HEK293 (cell line): ENCODE results near the gene STOX2.
A peak's percentile ranks its signal among the peaks of the same experiment; 100 is the strongest.

ENCODE experiments used
- FEZF1 ChIP-seq: fragments of 450-650 bp; formaldehyde crosslinking; IDR thresholded peaks from 2 replicates; pipeline ENCODE4 v1.5.1; 2016; ENCODE audit warnings: missing biosample characterization, missing genetic modification characterization
- KLF1 ChIP-seq: fragments of 450-650 bp; formaldehyde crosslinking; IDR thresholded peaks from 2 replicates; pipeline ENCODE4 v1.5.1; 2016; ENCODE audit warnings: missing biosample characterization, missing genetic modification characterization
- KLF7 ChIP-seq: fragments of 450-650 bp; formaldehyde crosslinking; IDR thresholded peaks from 2 replicates; pipeline ENCODE4 v1.5.1; 2016; ENCODE audit warnings: missing biosample characterization, missing genetic modification characterization, borderline replicate concordance
- KLF8 ChIP-seq: fragments of 450-650 bp; formaldehyde crosslinking; IDR thresholded peaks from 2 replicates; pipeline ENCODE4 v1.5.1; 2016; ENCODE audit warnings: missing biosample characterization, missing genetic modification characterization
- MEIS1 ChIP-seq: sonication (generic); formaldehyde crosslinking; IDR thresholded peaks from 2 replicates; pipeline ENCODE4 v1.8.1; 2022; ENCODE audit warnings: missing genetic modification reagents, mild to moderate bottlenecking, borderline replicate concordance
- SALL2 ChIP-seq: fragments of 450-650 bp; formaldehyde crosslinking; IDR thresholded peaks from 2 replicates; pipeline ENCODE4 v1.5.0; 2017; ENCODE audit warnings: missing biosample characterization, mild to moderate bottlenecking, missing genetic modification characterization, borderline replicate concordance
- ZBTB48 ChIP-seq: fragments of 450-650 bp; formaldehyde crosslinking; IDR thresholded peaks from 2 replicates; pipeline ENCODE4 v1.5.1; 2016; ENCODE audit warnings: missing biosample characterization, missing genetic modification characterization
- ZFHX2 ChIP-seq: fragments of 450-650 bp; formaldehyde crosslinking; conservative IDR thresholded peaks from 2 replicates; pipeline ENCODE4 v1.5.1; 2016; ENCODE audit warnings: missing biosample characterization, missing genetic modification characterization
- ZFP3 ChIP-seq: fragments of 450-650 bp; formaldehyde crosslinking; IDR thresholded peaks from 2 replicates; pipeline ENCODE4 v1.5.1; 2016; ENCODE audit warnings: low read depth, missing biosample characterization, missing genetic modification characterization
- ZFP69B ChIP-seq: fragments of 450-650 bp; formaldehyde crosslinking; IDR thresholded peaks from 2 replicates; pipeline ENCODE4 v1.5.1; 2016; ENCODE audit warnings: missing biosample characterization, missing genetic modification characterization
- ZNF112 ChIP-seq: fragments of 450-650 bp; formaldehyde crosslinking; IDR thresholded peaks from 2 replicates; pipeline ENCODE4 v1.5.0; 2017; ENCODE audit warnings: missing biosample characterization, missing genetic modification characterization
- ZNF174 ChIP-seq: fragments of 450-650 bp; formaldehyde crosslinking; IDR thresholded peaks from 2 replicates; pipeline ENCODE4 v1.5.0; 2017; ENCODE audit warnings: missing biosample characterization, mild to moderate bottlenecking, missing genetic modification characterization
- ZNF175 ChIP-seq: fragments of 450-650 bp; formaldehyde crosslinking; IDR thresholded peaks from 2 replicates; pipeline ENCODE4 v1.5.1; 2016; ENCODE audit warnings: missing biosample characterization, missing genetic modification characterization
- ZNF221 ChIP-seq: fragments of 450-650 bp; formaldehyde crosslinking; IDR thresholded peaks from 2 replicates; pipeline ENCODE4 v1.5.1; 2017; ENCODE audit warnings: missing biosample characterization, missing genetic modification characterization, borderline replicate concordance
- ZNF266 ChIP-seq: fragments of 450-650 bp; formaldehyde crosslinking; IDR thresholded peaks from 2 replicates; pipeline ENCODE4 v1.5.1; 2016; ENCODE audit warnings: missing biosample characterization, missing genetic modification characterization, low read depth
- ZNF366 ChIP-seq: fragments of 450-650 bp; formaldehyde crosslinking; conservative IDR thresholded peaks from 2 replicates; pipeline ENCODE4 v1.5.1; 2016; ENCODE audit warnings: missing biosample characterization, missing genetic modification characterization
- ZNF391 ChIP-seq: fragments of 450-650 bp; formaldehyde crosslinking; IDR thresholded peaks from 2 replicates; pipeline ENCODE4 v1.5.1; 2016; ENCODE audit warnings: low read depth, missing biosample characterization, missing genetic modification characterization, borderline replicate concordance
- ZNF394 ChIP-seq: fragments of 450-650 bp; formaldehyde crosslinking; IDR thresholded peaks from 2 replicates; pipeline ENCODE4 v1.5.1; 2016; ENCODE audit warnings: missing biosample characterization, missing genetic modification characterization, mild to moderate bottlenecking, moderate library complexity, borderline replicate concordance
- ZNF404 ChIP-seq: fragments of 450-650 bp; formaldehyde crosslinking; IDR thresholded peaks from 2 replicates; pipeline ENCODE4 v1.5.1; 2017; ENCODE audit warnings: missing biosample characterization, missing genetic modification characterization
- ZNF501 ChIP-seq: fragments of 450-650 bp; formaldehyde crosslinking; IDR thresholded peaks from 2 replicates; pipeline ENCODE4 v1.5.1; 2016; ENCODE audit warnings: missing biosample characterization, missing genetic modification characterization
- ZNF548 ChIP-seq: fragments of 450-650 bp; formaldehyde crosslinking; IDR thresholded peaks from 2 replicates; pipeline ENCODE4 v1.5.1; 2016; ENCODE audit warnings: missing biosample characterization, missing genetic modification characterization
- ZNF596 ChIP-seq: fragments of 450-650 bp; IDR thresholded peaks from 2 replicates; pipeline ENCODE4 v1.5.0; 2018; ENCODE audit warnings: missing biosample characterization, mild to moderate bottlenecking, missing genetic modification characterization, moderate library complexity
- ZNF600 ChIP-seq: fragments of 450-650 bp; formaldehyde crosslinking; IDR thresholded peaks from 2 replicates; pipeline ENCODE4 v1.5.1; 2016; ENCODE audit warnings: missing biosample characterization, missing genetic modification characterization
- ZNF621 ChIP-seq: fragments of 450-650 bp; formaldehyde crosslinking; IDR thresholded peaks from 2 replicates; pipeline ENCODE4 v1.5.1; 2017; ENCODE audit warnings: missing biosample characterization, missing genetic modification characterization
- ZNF658 ChIP-seq: fragments of 450-650 bp; formaldehyde crosslinking; IDR thresholded peaks from 2 replicates; pipeline ENCODE4; 2016; ENCODE audit warnings: missing biosample characterization, missing genetic modification characterization
- ZNF707 ChIP-seq: fragments of 450-650 bp; formaldehyde crosslinking; IDR thresholded peaks from 2 replicates; pipeline ENCODE4 v1.5.1; 2016; ENCODE audit warnings: missing biosample characterization, missing genetic modification characterization
- ZSCAN16 ChIP-seq: fragments of 450-650 bp; formaldehyde crosslinking; IDR thresholded peaks from 2 replicates; pipeline ENCODE4 v1.5.1; 2016; ENCODE audit warnings: missing biosample characterization, missing genetic modification characterization
- TF ChIP-seq, protein P1 (sequence below): fragments of 450-650 bp; formaldehyde crosslinking; IDR thresholded peaks from 2 replicates; pipeline ENCODE4 v1.5.1; 2016; ENCODE audit warnings: missing biosample characterization, missing genetic modification characterization, low read depth
- TF ChIP-seq, protein P2 (sequence below): fragments of 450-650 bp; formaldehyde crosslinking; IDR thresholded peaks from 2 replicates; pipeline ENCODE4 v1.5.1; 2016; ENCODE audit warnings: missing biosample characterization, missing genetic modification characterization
- TF ChIP-seq, protein P3 (sequence below): fragments of 450-650 bp; IDR thresholded peaks from 2 replicates; pipeline ENCODE4 v1.5.1; 2018; ENCODE audit warnings: missing biosample characterization, missing genetic modification characterization
- TF ChIP-seq, protein P4 (sequence below): fragments of 450-650 bp; formaldehyde crosslinking; IDR thresholded peaks from 2 replicates; pipeline ENCODE4 v1.5.1; 2017; ENCODE audit warnings: missing biosample characterization, missing genetic modification characterization
- TF ChIP-seq, protein P5 (sequence below): fragments of 450-650 bp; formaldehyde crosslinking; IDR thresholded peaks from 2 replicates; pipeline ENCODE4 v1.5.1; 2016; ENCODE audit warnings: missing biosample characterization, missing genetic modification characterization

The STOX2 gene

DNA sequence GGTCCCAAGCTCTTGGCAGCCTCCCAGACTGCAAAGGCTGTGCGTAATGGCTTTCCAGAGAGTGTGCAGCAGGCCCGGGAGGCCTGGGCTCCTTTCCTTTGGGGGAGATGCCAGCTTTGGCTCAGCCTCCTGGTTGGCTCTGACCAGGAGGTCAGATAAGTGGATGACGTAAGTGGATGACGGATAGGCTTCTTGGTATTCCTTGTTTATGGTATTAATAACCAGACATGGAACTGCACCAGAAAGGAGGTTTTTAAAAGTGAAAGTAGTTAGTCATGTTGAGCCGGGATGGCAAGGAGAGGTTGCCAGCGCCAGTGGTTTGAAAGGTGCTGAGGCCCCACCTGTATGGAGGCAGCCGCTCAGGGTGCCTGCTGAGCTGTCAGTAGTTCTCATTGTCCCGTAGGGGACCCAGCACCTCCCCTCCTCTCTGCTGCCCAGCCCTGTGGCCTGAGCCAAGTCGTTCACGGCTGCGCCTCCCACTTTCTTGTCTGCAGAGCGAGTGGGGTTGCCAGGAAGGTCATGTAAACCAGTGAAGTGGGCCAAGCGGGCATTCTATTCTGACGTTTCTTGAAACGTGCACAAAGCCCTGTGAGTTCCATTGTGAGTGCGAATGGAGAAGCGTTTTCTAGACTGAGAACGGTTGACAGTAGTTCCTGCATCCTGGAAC, 28.7 kb upstream of the STOX2 start (continued):
- no peak for TF ChIP-seq ZNF175
- TF ChIP-seq ZNF391 (tag by site-specific recombination) = no peak
- TF ChIP-seq ZFHX2 (tag by site-specific recombination) = no peak; the same call in 1 of the 2 replicates
- peak; percentile 78 for TF ChIP-seq ZNF366 (tag by site-specific recombination)
- TF ChIP-seq, protein P1, sequence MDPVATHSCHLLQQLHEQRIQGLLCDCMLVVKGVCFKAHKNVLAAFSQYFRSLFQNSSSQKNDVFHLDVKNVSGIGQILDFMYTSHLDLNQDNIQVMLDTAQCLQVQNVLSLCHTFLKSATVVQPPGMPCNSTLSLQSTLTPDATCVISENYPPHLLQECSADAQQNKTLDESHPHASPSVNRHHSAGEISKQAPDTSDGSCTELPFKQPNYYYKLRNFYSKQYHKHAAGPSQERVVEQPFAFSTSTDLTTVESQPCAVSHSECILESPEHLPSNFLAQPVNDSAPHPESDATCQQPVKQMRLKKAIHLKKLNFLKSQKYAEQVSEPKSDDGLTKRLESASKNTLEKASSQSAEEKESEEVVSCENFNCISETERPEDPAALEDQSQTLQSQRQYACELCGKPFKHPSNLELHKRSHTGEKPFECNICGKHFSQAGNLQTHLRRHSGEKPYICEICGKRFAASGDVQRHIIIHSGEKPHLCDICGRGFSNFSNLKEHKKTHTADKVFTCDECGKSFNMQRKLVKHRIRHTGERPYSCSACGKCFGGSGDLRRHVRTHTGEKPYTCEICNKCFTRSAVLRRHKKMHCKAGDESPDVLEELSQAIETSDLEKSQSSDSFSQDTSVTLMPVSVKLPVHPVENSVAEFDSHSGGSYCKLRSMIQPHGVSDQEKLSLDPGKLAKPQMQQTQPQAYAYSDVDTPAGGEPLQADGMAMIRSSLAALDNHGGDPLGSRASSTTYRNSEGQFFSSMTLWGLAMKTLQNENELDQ (tag by site-specific recombination) = no peak
- TF ChIP-seq ZNF221 (tag by site-specific recombination) = no peak
- peak; percentile 72 for TF ChIP-seq ZNF600 (tag by site-specific recombination)
- TF ChIP-seq, protein P2, sequence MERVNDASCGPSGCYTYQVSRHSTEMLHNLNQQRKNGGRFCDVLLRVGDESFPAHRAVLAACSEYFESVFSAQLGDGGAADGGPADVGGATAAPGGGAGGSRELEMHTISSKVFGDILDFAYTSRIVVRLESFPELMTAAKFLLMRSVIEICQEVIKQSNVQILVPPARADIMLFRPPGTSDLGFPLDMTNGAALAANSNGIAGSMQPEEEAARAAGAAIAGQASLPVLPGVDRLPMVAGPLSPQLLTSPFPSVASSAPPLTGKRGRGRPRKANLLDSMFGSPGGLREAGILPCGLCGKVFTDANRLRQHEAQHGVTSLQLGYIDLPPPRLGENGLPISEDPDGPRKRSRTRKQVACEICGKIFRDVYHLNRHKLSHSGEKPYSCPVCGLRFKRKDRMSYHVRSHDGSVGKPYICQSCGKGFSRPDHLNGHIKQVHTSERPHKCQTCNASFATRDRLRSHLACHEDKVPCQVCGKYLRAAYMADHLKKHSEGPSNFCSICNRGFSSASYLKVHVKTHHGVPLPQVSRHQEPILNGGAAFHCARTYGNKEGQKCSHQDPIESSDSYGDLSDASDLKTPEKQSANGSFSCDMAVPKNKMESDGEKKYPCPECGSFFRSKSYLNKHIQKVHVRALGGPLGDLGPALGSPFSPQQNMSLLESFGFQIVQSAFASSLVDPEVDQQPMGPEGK (tag by site-specific recombination) = peak; percentile 69
- TF ChIP-seq, protein P3, sequence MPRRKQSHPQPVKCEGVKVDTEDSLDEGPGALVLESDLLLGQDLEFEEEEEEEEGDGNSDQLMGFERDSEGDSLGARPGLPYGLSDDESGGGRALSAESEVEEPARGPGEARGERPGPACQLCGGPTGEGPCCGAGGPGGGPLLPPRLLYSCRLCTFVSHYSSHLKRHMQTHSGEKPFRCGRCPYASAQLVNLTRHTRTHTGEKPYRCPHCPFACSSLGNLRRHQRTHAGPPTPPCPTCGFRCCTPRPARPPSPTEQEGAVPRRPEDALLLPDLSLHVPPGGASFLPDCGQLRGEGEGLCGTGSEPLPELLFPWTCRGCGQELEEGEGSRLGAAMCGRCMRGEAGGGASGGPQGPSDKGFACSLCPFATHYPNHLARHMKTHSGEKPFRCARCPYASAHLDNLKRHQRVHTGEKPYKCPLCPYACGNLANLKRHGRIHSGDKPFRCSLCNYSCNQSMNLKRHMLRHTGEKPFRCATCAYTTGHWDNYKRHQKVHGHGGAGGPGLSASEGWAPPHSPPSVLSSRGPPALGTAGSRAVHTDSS (tag by site-specific recombination) = no peak
- TF ChIP-seq ZNF266 = no peak
- no peak for TF ChIP-seq ZBTB48 (tag by site-specific recombination)
- TF ChIP-seq KLF7 = no peak
- TF ChIP-seq, protein P4, sequence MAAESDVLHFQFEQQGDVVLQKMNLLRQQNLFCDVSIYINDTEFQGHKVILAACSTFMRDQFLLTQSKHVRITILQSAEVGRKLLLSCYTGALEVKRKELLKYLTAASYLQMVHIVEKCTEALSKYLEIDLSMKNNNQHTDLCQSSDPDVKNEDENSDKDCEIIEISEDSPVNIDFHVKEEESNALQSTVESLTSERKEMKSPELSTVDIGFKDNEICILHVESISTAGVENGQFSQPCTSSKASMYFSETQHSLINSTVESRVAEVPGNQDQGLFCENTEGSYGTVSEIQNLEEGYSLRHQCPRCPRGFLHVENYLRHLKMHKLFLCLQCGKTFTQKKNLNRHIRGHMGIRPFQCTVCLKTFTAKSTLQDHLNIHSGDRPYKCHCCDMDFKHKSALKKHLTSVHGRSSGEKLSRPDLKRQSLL (tag by site-specific recombination) = no peak
- TF ChIP-seq KLF1 (tag by site-specific recombination) = no peak
- no peak for TF ChIP-seq ZNF112
- TF ChIP-seq, protein P5, sequence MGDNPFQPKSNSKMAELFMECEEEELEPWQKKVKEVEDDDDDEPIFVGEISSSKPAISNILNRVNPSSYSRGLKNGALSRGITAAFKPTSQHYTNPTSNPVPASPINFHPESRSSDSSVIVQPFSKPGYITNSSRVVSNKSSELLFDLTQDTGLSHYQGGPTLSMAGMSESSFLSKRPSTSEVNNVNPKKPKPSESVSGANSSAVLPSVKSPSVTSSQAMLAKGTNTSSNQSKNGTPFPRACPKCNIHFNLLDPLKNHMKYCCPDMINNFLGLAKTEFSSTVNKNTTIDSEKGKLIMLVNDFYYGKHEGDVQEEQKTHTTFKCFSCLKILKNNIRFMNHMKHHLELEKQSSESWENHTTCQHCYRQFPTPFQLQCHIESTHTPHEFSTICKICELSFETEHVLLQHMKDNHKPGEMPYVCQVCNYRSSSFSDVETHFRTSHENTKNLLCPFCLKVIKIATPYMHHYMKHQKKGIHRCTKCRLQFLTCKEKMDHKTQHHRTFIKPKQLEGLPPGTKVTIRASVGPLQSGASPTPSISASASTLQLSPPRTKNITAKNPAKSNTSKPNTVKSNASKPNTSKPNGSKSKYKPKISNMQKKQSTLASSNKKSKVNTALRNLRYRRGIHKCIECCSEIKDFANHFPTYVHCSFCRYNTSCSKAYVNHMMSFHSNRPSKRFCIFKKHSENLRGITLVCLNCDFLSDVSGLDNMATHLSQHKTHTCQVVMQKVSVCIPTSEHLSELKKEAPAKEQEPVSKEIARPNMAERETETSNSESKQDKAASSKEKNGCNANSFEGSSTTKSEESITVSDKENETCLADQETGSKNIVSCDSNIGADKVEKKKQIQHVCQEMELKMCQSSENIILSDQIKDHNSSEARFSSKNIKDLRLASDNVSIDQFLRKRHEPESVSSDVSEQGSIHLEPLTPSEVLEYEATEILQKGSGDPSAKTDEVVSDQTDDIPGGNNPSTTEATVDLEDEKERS = no peak
- no peak for TF ChIP-seq ZSCAN16 (tag by site-specific recombination)
- no peak for TF ChIP-seq ZNF174
- no peak for TF ChIP-seq ZFP3
- no peak for TF ChIP-seq ZNF404 (tag by site-specific recombination)
- TF ChIP-seq ZNF621 (tag by site-specific recombination) = no peak
- peak; percentile 70 for TF ChIP-seq FEZF1
- TF ChIP-seq ZNF501 (tag by site-specific recombination) = no peak
- TF ChIP-seq ZFP69B (tag by site-specific recombination) = peak; percentile 75
- no peak for TF ChIP-seq ZNF596 (tag by site-specific recombination)
- peak; percentile 50; the same call in 1 of the 2 replicates for TF ChIP-seq ZNF548 (tag by site-specific recombination)
- no peak for TF ChIP-seq ZNF394 (tag by site-specific recombination)
- no peak for TF ChIP-seq SALL2 (tag by site-specific recombination)
- no peak for TF ChIP-seq ZNF658 (tag by site-specific recombination)
- TF ChIP-seq MEIS1 = no peak
- no peak for TF ChIP-seq ZNF707 (tag by site-specific recombination)
- TF ChIP-seq KLF8 (tag by site-specific recombination) = peak; percentile 34; the same call in 1 of the 2 replicates
